ENCODE measurements around the gene MUTYH.

DNA sequence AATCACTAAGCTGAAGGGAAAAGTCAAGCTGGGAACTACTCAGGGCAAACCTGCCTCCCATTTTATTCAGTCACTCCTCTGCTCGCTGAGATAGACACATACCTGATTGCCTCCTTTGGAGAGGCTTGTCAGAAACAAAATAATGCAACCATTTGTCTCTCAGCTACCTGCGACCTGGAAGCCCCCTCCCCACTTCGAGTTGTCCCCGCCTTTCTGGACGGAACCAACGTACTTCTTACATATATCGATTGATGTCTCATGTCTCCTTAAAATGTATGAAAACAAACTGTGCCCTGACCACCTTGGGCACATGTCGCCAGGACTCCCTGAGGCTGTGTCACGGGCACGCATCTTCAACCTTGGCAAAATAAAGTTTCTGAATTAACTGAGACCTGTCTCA, 35.0 kb downstream of the MUTYH start:
- TF ChIP-seq GATA2 (IDR thresholded peaks at IDR 0.05; ENCODE audit: low read depth, low read length) (no peak), GATA3 (IDR thresholded peaks at IDR 0.05; ENCODE audit: low read depth, low read length) (no peak)

Measured in SH-SY5Y (cell line).